ENCODE results near the gene SHANK3. TPM values are rescaled to one million over a fixed set of nuclear protein-coding genes. Genes with fewer than 3 reads are reported as not detected.

SHANK3 gene
- total and polyA plus RNA-seq, 2 experiments from 2014 or later = 0.10 to 0.97 TPM

DNA sequence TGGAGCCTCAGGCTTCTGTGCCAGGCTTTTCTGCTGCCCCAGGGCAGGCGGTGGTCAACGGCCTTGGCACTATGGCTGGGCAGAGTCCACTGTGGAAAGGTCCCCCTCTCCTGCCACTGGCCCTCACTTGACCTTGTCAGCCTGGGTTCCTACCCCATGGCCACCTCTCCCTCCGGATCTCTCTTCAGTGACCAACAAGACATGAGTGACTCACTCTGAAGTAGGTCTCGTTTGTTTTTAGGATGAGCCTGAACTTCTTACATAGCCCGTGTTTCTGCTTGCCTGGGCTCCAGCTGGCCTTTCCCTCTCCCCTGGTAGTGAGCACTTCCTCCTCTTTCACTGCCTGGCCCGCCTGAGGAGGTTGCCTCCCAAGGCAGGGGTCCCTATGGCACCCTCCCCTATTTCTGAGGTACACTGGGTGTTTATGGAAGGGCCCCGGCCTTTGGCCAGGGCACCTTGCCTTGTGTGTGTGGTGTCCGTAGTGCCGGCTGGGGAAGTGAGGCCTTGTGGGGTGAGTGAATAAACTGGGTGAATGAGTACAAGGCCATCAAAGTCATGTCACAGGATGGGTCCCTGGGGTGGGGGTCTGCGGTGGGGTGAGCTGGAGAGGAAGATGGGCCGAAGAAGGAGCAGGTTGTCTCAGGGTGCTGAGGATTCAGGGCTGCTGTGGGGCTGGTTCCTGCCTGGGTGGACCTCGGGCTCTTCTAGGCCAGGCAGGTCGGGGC lies 5.0 kb downstream of the SHANK3 start:
- DNase-seq = no peak
- Histone ChIP-seq H4K20me1 (ENCODE audit: insufficient read depth) (no peaks in the 10 kb centered on the region), H3F3A (ENCODE audit: insufficient read depth) (no peaks in the 10 kb centered on the region), H2AFZ (no peak overlapping the region), H3K27me3 (replicated peaks; ENCODE audit: insufficient read depth) (peaks cover 12% of the 10 kb centered on the region), H3K9me2 (ENCODE audit: insufficient read depth) (no peaks in the 10 kb centered on the region), H3K27ac (no peak overlapping the region), H3K36me3 (ENCODE audit: low read depth) (no peaks in the 10 kb centered on the region), H3K9me3 (ENCODE audit: low read depth) (no peaks in the 10 kb centered on the region), H3K4me1 (ENCODE audit: insufficient read depth) (no peaks in the 10 kb centered on the region), H3K79me2 (ENCODE audit: insufficient read depth) (no peaks in the 10 kb centered on the region), H3K4me2 (ENCODE audit: unreplicated experiment) (no peak overlapping the region), H3K9ac (no peak overlapping the region), H3K4me3 (no peak overlapping the region)
- WGBS, 2 experiments (ENCODE audit: low coverage in 1 of 2, low lambda C conversion rate in 2 of 2, missing lambda C conversion rate in 2 of 2) = 75 to 76% methylated on average over 11 to 12 of the region's 13 CpGs
- TF ChIP-seq EZH2 (IDR thresholded peaks at IDR 0.05; ENCODE audit: insufficient read depth, poor library complexity, severe bottlenecking) = no peak
- in situ Hi-C loops (cut with MboI) = no loop called here

DNA sequence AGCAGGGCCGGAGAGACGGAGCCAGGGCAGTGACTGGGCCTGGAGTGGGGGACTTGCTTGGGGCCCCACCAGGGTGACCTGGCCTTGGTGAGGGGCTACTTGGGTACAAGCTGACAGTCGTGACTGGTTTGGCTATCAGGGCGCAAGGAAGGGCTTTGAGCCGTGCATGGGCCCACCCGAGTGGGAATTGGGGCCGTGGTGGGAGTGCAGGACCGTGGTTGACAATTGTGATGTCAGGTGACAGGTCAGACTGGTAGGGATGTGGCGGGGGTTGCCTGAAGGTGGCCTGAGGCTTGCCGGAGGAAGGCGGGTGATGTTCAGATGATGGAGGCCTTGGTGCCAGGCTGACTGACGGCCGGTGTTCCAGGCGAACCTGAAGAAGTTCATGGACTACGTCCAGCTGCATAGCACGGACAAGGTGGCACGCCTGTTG lies 5.6 kb downstream of the SHANK3 start:
- no peaks in the 10 kb centered on the region for H3F3A ChIP-seq (ENCODE audit: insufficient read depth)
- WGBS, 2 experiments (ENCODE audit: low coverage in 1 of 2, low lambda C conversion rate in 2 of 2, missing lambda C conversion rate in 2 of 2) = 86 to 88% methylated on average over 16 to 17 of the region's 17 CpGs
- no peak overlapping the region for H3K4me2 ChIP-seq (ENCODE audit: unreplicated experiment)
- TF ChIP-seq EZH2phosphoT487 (IDR thresholded peaks at IDR 0.05; ENCODE audit: insufficient read depth, low read depth) (no peak), EZH2 (IDR thresholded peaks at IDR 0.05; ENCODE audit: insufficient read depth, poor library complexity, severe bottlenecking) (no peak)
- H3K27me3 ChIP-seq (replicated peaks; ENCODE audit: insufficient read depth) = peaks cover 6% of the 10 kb centered on the region
- no peaks in the 10 kb centered on the region for H3K4me1 ChIP-seq (ENCODE audit: insufficient read depth)
- H3K9ac ChIP-seq = no peak overlapping the region
- H3K36me3 ChIP-seq (ENCODE audit: low read depth) = no peaks in the 10 kb centered on the region
- in situ Hi-C loops (cut with MboI) = no loop called here
- DNase-seq = no peak
- H3K9me3 ChIP-seq (ENCODE audit: low read depth) = no peaks in the 10 kb centered on the region
- H3K4me3 ChIP-seq = no peak overlapping the region
- H3K9me2 ChIP-seq (ENCODE audit: insufficient read depth) = no peaks in the 10 kb centered on the region
- no peak overlapping the region for H3K27ac ChIP-seq
- no peak overlapping the region for H2AFZ ChIP-seq
- no peaks in the 10 kb centered on the region for H4K20me1 ChIP-seq (ENCODE audit: insufficient read depth)
- no peaks in the 10 kb centered on the region for H3K79me2 ChIP-seq (ENCODE audit: insufficient read depth)

DNA sequence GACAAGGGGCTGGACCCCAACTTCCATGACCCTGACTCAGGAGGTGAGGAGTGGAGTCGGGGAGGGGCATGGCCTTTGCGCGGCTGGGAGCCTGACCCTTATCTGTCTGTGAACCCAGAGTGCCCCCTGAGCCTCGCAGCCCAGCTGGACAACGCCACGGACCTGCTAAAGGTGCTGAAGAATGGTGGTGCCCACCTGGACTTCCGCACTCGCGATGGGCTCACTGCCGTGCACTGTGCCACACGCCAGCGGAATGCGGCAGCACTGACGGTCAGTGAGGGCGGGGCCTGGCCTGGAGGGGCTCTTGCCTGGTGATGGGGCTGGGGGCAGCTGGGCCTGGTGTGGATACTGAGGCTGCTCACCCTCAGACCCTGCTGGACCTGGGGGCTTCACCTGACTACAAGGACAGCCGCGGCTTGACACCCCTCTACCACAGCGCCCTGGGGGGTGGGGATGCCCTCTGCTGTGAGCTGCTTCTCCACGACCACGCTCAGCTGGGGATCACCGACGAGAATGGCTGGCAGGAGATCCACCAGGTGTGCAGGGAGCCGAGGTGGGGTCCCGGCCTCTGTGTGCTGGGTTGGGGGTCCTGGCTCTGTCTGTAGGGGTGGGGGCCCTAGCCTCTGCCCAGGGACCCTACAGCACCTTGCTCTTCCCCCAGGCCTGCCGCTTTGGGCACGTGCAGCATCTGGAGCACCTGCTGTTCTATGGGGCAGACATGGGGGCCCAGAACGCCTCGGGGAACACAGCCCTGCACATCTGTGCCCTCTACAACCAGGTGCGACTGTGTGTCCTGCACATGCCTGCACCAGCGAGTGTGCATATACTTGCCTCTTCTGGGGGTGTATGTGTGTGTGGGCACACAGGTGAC lies 6.3 kb downstream of the SHANK3 start:
- DNase-seq = no peak

DNA sequence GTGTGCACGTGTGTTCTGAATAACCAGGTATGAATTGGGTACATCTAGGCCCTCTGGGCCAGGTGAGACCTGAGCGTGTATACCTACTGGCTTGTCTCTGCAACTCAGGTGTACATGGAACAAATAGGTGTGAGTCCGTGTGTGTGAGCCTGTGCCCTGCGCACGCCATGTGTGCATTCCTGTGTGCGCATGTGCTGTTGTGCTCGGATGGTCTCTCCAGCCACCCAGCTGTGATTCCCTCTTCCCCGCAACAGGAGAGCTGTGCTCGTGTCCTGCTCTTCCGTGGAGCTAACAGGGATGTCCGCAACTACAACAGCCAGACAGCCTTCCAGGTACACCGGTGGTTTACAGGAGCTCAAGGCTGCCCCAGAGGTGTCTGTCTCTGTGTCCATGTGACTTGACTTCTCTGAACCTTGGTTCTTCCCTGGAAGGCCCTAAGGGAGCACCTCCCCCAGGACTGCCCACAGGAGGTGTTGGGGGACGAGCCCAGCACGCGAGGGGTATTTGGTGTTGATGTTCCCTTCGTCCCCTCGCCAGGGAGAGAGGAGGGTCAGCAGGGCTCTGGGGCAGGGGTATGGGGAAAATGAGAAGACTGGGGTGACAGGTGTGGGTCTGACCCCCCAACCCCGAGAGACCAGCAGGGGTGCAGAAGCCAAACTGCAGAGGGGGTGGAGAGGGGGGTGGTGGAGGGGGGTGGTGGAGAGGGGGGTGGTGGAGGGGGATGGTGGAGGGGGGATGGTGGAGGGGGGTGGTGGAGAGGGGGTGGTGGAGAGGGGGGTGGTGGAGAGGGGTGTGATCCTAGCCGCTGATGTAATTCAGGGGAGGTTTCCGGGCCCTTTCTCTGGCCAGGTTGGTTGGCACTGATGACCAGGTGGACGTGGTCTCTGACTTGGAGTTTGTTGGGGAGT lies 10.7 kb downstream of the SHANK3 start:
- H3K27ac ChIP-seq = no peak overlapping the region
- in situ Hi-C loops (cut with MboI) = no loop called here
- TF ChIP-seq EZH2 (IDR thresholded peaks at IDR 0.05; ENCODE audit: insufficient read depth, poor library complexity, severe bottlenecking) = no peak
- no peak for TF ChIP-seq EZH2phosphoT487 (IDR thresholded peaks at IDR 0.05; ENCODE audit: insufficient read depth, low read depth)
- no peaks in the 10 kb centered on the region for H3F3A ChIP-seq (ENCODE audit: insufficient read depth)
- 86 to 89% methylated on average over 18 to 20 of the region's 21 CpGs for WGBS, 2 experiments (ENCODE audit: low coverage in 1 of 2, low lambda C conversion rate in 2 of 2, missing lambda C conversion rate in 2 of 2)
- H4K20me1 ChIP-seq (ENCODE audit: insufficient read depth) = no peaks in the 10 kb centered on the region
- no peaks in the 10 kb centered on the region for H3K9me2 ChIP-seq (ENCODE audit: insufficient read depth)
- H3K27me3 ChIP-seq (replicated peaks; ENCODE audit: insufficient read depth) = no peaks in the 10 kb centered on the region
- no peak overlapping the region for H3K4me2 ChIP-seq (ENCODE audit: unreplicated experiment)
- no peak overlapping the region for H3K9ac ChIP-seq
- H3K4me3 ChIP-seq = no peak overlapping the region
- no peaks in the 10 kb centered on the region for H3K36me3 ChIP-seq (ENCODE audit: low read depth)
- no peak overlapping the region for H2AFZ ChIP-seq
- H3K79me2 ChIP-seq (ENCODE audit: insufficient read depth) = no peaks in the 10 kb centered on the region
- H3K9me3 ChIP-seq (ENCODE audit: low read depth) = no peaks in the 10 kb centered on the region
- H3K4me1 ChIP-seq (ENCODE audit: insufficient read depth) = no peaks in the 10 kb centered on the region
- no peak for DNase-seq

More for the DNA sequence above, 6.3 kb downstream of the SHANK3 start:
- TF ChIP-seq EZH2 (IDR thresholded peaks at IDR 0.05; ENCODE audit: insufficient read depth, poor library complexity, severe bottlenecking) (no peak), EZH2phosphoT487 (IDR thresholded peaks at IDR 0.05; ENCODE audit: insufficient read depth, low read depth) (no peak)
- Histone ChIP-seq H3K9ac (no peak overlapping the region), H3K79me2 (ENCODE audit: insufficient read depth) (no peaks in the 10 kb centered on the region), H2AFZ (no peak overlapping the region), H3K4me1 (ENCODE audit: insufficient read depth) (no peaks in the 10 kb centered on the region), H3K9me3 (ENCODE audit: low read depth) (no peaks in the 10 kb centered on the region), H3K9me2 (ENCODE audit: insufficient read depth) (no peaks in the 10 kb centered on the region), H3K27ac (no peak overlapping the region), H4K20me1 (ENCODE audit: insufficient read depth) (no peaks in the 10 kb centered on the region), H3K4me3 (no peak overlapping the region), H3F3A (ENCODE audit: insufficient read depth) (no peaks in the 10 kb centered on the region), H3K27me3 (replicated peaks; ENCODE audit: insufficient read depth) (no peaks in the 10 kb centered on the region; the same call in 1 of the 2 replicates), H3K4me2 (ENCODE audit: unreplicated experiment) (no peak overlapping the region), H3K36me3 (ENCODE audit: low read depth) (no peaks in the 10 kb centered on the region)
- in situ Hi-C loops (cut with MboI) = no loop called here
- 89 to 90% methylated on average over 30 of the region's 30 CpGs for WGBS, 2 experiments (ENCODE audit: low coverage in 1 of 2, low lambda C conversion rate in 2 of 2, missing lambda C conversion rate in 2 of 2)

Measured in GM23248 (cell line).